K562 (cell line): ENCODE results near the gene APP. TPM values are rescaled to one million over a fixed set of nuclear protein-coding genes. Genes with fewer than 3 reads are reported as not detected.

Experiments used
- ATAC-seq: fragments of 200-7000 bp; cut with Tn5 transposase; 3 replicates; pipeline ENCODE4 v1.9.1; 2020; ENCODE audit warnings: moderate library complexity
- BruUV-seq: library from RNA; stranded (reverse); fragments of 400-500 nt; replicated peaks from 2 replicates; lab custom pipeline; 2021; lab: Mats Ljungman, UMichigan
- CTCF ChIA-PET: fragments of 300-600 bp; formaldehyde crosslinking; extraction: SDS; loops from one replicate; lab custom pipeline; 2021; ENCODE audit warnings: low intra/inter-chr PET ratio; lab: Yijun Ruan, JAX
- POLR2A ChIA-PET: fragments of 300-600, 350-650 bp; sonication (Branson Sonifier 250); formaldehyde crosslinking; extraction: SDS; loops from one replicate; lab custom pipeline; 2021; ENCODE audit warnings: antibody characterized with exemption, inconsistent platforms; lab: Yijun Ruan, JAX
- DNase-seq, 4 experiments: peaks; one replicate each; pipeline versions ENCODE4 v3.0.0 to v3.0.0-alpha.2; 2011 to 2018; ENCODE audit warnings: low spot score in 3 of 4, mixed read lengths in 3 of 4; ENCODE audit errors: extremely low read depth in 1 of 4
- FAIRE-seq: peaks from 2 replicates; lab custom pipeline; 2011; peaks lifted over from hg19 to GRCh38; lab: Jason Lieb, UNC
- H2AFZ ChIP-seq: 2 replicates; pipeline ENCODE4 v1.6.0; 2011; ENCODE audit warnings: low read depth, low read length, control low read depth, inconsistent platforms
- H3K27ac ChIP-seq: fragments of 200-600 bp; 3 replicates; pipeline ENCODE4 v1.8.0; 2011; ENCODE audit warnings: low read depth, mild to moderate bottlenecking, control low read depth, inconsistent platforms, low read length, moderate library complexity, mixed read lengths; ENCODE audit errors: extremely low read depth
- H3K27me3 ChIP-seq, 2 experiments: fragments of 300-600 bp in 1 of 2; 2 replicates in 1 of 2; 3 replicates in 1 of 2; pipeline versions ENCODE4 v1.6.0 to v1.8.0; 2011; ENCODE audit warnings: inconsistent platforms in 2 of 2, low read length in 2 of 2, mild to moderate bottlenecking in 1 of 2, mixed read lengths in 1 of 2, moderate library complexity in 1 of 2; ENCODE audit not compliant: control insufficient read depth in 2 of 2, insufficient read depth in 2 of 2
- H3K36me3 ChIP-seq: fragments of 300-600 bp; 3 replicates; pipeline ENCODE4 v1.8.0; 2011; ENCODE audit warnings: mild to moderate bottlenecking, low read length, inconsistent platforms; ENCODE audit not compliant: control insufficient read depth, insufficient read depth
- H3K4me1 ChIP-seq, 2 experiments: fragments of 200-600 bp in 1 of 2; replicated peaks in 1 of 2; 2 replicates in 1 of 2; 3 replicates in 1 of 2; pipeline versions ENCODE4 v1.5.1 to v1.8.0; 2011; ENCODE audit warnings: inconsistent platforms in 2 of 2, low read length in 2 of 2, mild to moderate bottlenecking in 1 of 2, mixed read lengths in 1 of 2, moderate library complexity in 1 of 2; ENCODE audit not compliant: control insufficient read depth in 2 of 2, insufficient read depth in 2 of 2
- H3K4me2 ChIP-seq: 2 replicates; pipeline ENCODE4 v1.6.1; 2011; ENCODE audit warnings: low read length, control low read depth, inconsistent platforms, mixed read lengths; ENCODE audit not compliant: insufficient read depth
- H3K4me3 ChIP-seq: fragments of 200-600 bp; sonication (generic), shearing (Covaris generic); 2 replicates; pipeline ENCODE4 v1.5.1; 2016; ENCODE audit warnings: control low read depth, inconsistent platforms
- H3K79me2 ChIP-seq: fragments of 200-600 bp; 3 replicates; pipeline ENCODE4 v1.8.0; 2011; ENCODE audit warnings: low read length, inconsistent platforms; ENCODE audit not compliant: control insufficient read depth, insufficient read depth
- H3K9ac ChIP-seq, 2 experiments: 2 replicates each; pipeline versions ENCODE4 v1.6.0 to v1.6.1; 2011; ENCODE audit warnings: low read depth in 2 of 2, low read length in 2 of 2, control low read depth in 1 of 2, inconsistent platforms in 1 of 2, mild to moderate bottlenecking in 1 of 2, mixed read lengths in 1 of 2; ENCODE audit not compliant: insufficient read depth in 1 of 2
- H3K9me1 ChIP-seq: one replicate; pipeline ENCODE4 v1.6.0; 2011; ENCODE audit warnings: inconsistent platforms, mild to moderate bottlenecking, low read length, moderate library complexity; ENCODE audit not compliant: control insufficient read depth, insufficient read depth
- H3K9me3 ChIP-seq: replicated peaks from 2 replicates; pipeline ENCODE4 v1.5.1; 2011; ENCODE audit warnings: low read depth, low read length, inconsistent platforms; ENCODE audit not compliant: control insufficient read depth, insufficient read depth
- H4K20me1 ChIP-seq: replicated peaks from 2 replicates; pipeline ENCODE4 v1.6.1; 2011; ENCODE audit warnings: low read length, inconsistent platforms, mixed read lengths; ENCODE audit not compliant: control insufficient read depth, insufficient read depth
- CEBPB ChIP-seq: fragments of 450-650 bp; IDR thresholded peaks from 2 replicates; pipeline ENCODE4 v1.6.1; 2016; ENCODE audit warnings: missing genetic modification characterization, missing compliant biosample characterization
- CHCHD3 ChIP-seq: fragments of 250-450 bp; sonication (Bioruptor Pico); IDR thresholded peaks from 2 replicates; pipeline ENCODE4 v2.1.2; 2022; ENCODE audit warnings: mild to moderate bottlenecking
- GABPB2 ChIP-seq: fragments of 250-450 bp; sonication (Bioruptor Pico); conservative IDR thresholded peaks from 2 replicates; pipeline ENCODE4 v1.5.1; 2021; ENCODE audit warnings: mild to moderate bottlenecking
- HMBOX1 ChIP-seq: sonication (generic); IDR thresholded peaks from 2 replicates; pipeline ENCODE4 v1.6.1; 2016
- MLLT1 ChIP-seq, 2 experiments: fragments of 450-650 bp; IDR thresholded peaks; 2 replicates each; pipeline ENCODE4 v1.6.1; 2016
- MNT ChIP-seq, 2 experiments: fragments of 450-650 bp; conservative IDR thresholded peaks; 2 replicates each; pipeline ENCODE4 v1.6.1; 2017; ENCODE audit warnings: mild to moderate bottlenecking in 2 of 2, moderate library complexity in 2 of 2
- RFX1 ChIP-seq: fragments of 450-650 bp; IDR thresholded peaks from 2 replicates; pipeline ENCODE4 v1.6.1; 2016; ENCODE audit warnings: mild to moderate bottlenecking, moderate library complexity
- USF2 ChIP-seq: sonication (generic); formaldehyde crosslinking; IDR thresholded peaks from 2 replicates; pipeline ENCODE4 v1.5.0; 2020; ENCODE audit warnings: missing genetic modification reagents
- ZNF584 ChIP-seq: fragments of 200-800 bp; sonication (Bioruptor generic); IDR thresholded peaks from 2 replicates; pipeline ENCODE4 v1.6.1; 2016; ENCODE audit warnings: low read depth, mild to moderate bottlenecking, missing genetic modification characterization, missing compliant biosample characterization
- WGBS: fragments of 100-300 bp; shearing (Covaris generic); methylation state at CpG from one replicate; pipeline ENCODE4 v1.1.6; 2016; ENCODE audit warnings: low coverage, mixed read lengths; ENCODE audit not compliant: insufficient coverage; ENCODE audit errors: missing lambda C conversion rate; 5-methylcytosine and 5-hydroxymethylcytosine counted together
- in situ Hi-C: fragments of 300-500 bp; cut with MboI; formaldehyde crosslinking; loops from 4 replicates; pipeline ENCODE4 v1.15.0; 2018; ENCODE audit warnings: inconsistent platforms, mixed read lengths
- intact Hi-C: fragments of 100-400 bp; cut with micrococcal nuclease; formaldehyde crosslinking; loops from 2 replicates; pipeline ENCODE4 v1.14.2; 2022
- polyA plus RNA-seq, 8 experiments: library from polyadenylated mRNA; depleted of rRNA in 4 of 8; stranded (reverse) in 5 of 8; unstranded in 3 of 8; fragments of >200 nt; fragmentation: Nextera tagmentation in 2 of 8; fragmentation: Illumina TruSeq in 1 of 8; extraction: Ambion mirVana in 2 of 8; extraction: Trizol in 1 of 8; gene quantifications; 2 replicates each; pipeline versions ENCODE4 v1.2.1 to v1.2.3, GENCODE V29; 2011 to 2014; ENCODE audit warnings: inconsistent platforms in 1 of 8, missing spikeins in 1 of 8
- total RNA-seq, 7 experiments: library from RNA; depleted of rRNA in 6 of 7; stranded (reverse); fragments of >200 nt in 6 of 7; fragmentation: Illumina TruSeq in 2 of 7; extraction: Trizol in 2 of 7; gene quantifications; 2 replicates each; pipeline versions ENCODE4 v1.2.1 to v1.2.3, GENCODE V29; 2011 to 2021; ENCODE audit warnings: low replicate concordance in 1 of 7

APP gene
- total and polyA plus RNA-seq, 9 of the 15 experiments (the other 6 are each of a cell fraction or from before 2014, with no cell fraction given) = 0.01 to 1.5 (median 0.16) TPM; not detected in 5

GRCh38 chr21:26068776-26069175, 101.8 kb downstream of the APP start:
- 2% methylated on average over 4 of the region's 4 CpGs for WGBS
- no peak for FAIRE-seq

GRCh38 chr21:26067836-26068594, 102.6 kb downstream of the APP start:
- DNase-seq (no peak), ATAC-seq (no peak), FAIRE-seq (no peak)
- under 1% methylated on average over 11 of the region's 12 CpGs for WGBS
- Histone ChIP-seq H3K79me2 (no peaks in the 10 kb centered on the region), H3K9me1 (no peaks in the 10 kb centered on the region), H3K4me3 (no peak overlapping the region), H3K36me3 (no peaks in the 10 kb centered on the region), H3K9me3 (no peaks in the 10 kb centered on the region), H3K27ac (no peak overlapping the region), H3K4me2 (no peak overlapping the region), H4K20me1 (no peaks in the 10 kb centered on the region), H3K4me1 (no peaks in the 10 kb centered on the region), H3K9ac (no peak overlapping the region), H2AFZ (no peak overlapping the region), H3K27me3 (no peaks in the 10 kb centered on the region)
- no TSS peak for BruUV-seq
- in situ Hi-C loops (no loop called here), intact Hi-C loops (no loop called here)
- POLR2A ChIA-PET = interaction anchor here (0.6 kb wide), 1 partner anchor 59 kb away, joined by 5 read pairs; no protein-coding TSS in a partner anchor
- CTCF ChIA-PET = no interaction called here
- TF ChIP-seq ZNF584 (CRISPR knock-in tag) = no peak
- no peak for TF ChIP-seq GABPB2 (CRISPR knock-in tag)
- no peak for TF ChIP-seq MLLT1 (IDR thresholded peaks at IDR 0.05)
- no peak for TF ChIP-seq RFX1
- TF ChIP-seq MNT (conservative IDR thresholded peaks at IDR 0.05) = no peak
- no peak for TF ChIP-seq HMBOX1
- no peak for TF ChIP-seq CHCHD3 (CRISPR knock-in tag)

More at GRCh38 chr21:26068776-26069175, 101.8 kb downstream of the APP start:
- no peak overlapping the region for H3K4me3 ChIP-seq
- H4K20me1 ChIP-seq = no peaks in the 10 kb centered on the region
- no peak for TF ChIP-seq USF2 (CRISPR knock-in tag)
- no peak for TF ChIP-seq CEBPB
- H3K27me3 ChIP-seq = no peaks in the 10 kb centered on the region
- no peaks in the 10 kb centered on the region for H3K36me3 ChIP-seq
- ATAC-seq = no peak
- H3K9me3 ChIP-seq = no peaks in the 10 kb centered on the region
- DNase-seq = no peak
- H3K79me2 ChIP-seq = no peaks in the 10 kb centered on the region
- ChIA-PET POLR2A (interaction anchor here (0.6 kb wide), 1 partner anchor 60 kb away, joined by 5 read pairs; no protein-coding TSS in a partner anchor), CTCF (no interaction called here)
- no peak overlapping the region for H3K9ac ChIP-seq
- H3K27ac ChIP-seq = no peak overlapping the region
- in situ Hi-C loops = no loop called here
- intact Hi-C loops = no loop called here
- H3K4me2 ChIP-seq = no peak overlapping the region
- no peaks in the 10 kb centered on the region for H3K9me1 ChIP-seq
- no peaks in the 10 kb centered on the region for H3K4me1 ChIP-seq
- BruUV-seq = no TSS peak
- no peak overlapping the region for H2AFZ ChIP-seq
